Measurements from ENCODE around the gene BLOC1S5.

Gene BLOC1S5, protein sequence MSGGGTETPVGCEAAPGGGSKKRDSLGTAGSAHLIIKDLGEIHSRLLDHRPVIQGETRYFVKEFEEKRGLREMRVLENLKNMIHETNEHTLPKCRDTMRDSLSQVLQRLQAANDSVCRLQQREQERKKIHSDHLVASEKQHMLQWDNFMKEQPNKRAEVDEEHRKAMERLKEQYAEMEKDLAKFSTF

DNA sequence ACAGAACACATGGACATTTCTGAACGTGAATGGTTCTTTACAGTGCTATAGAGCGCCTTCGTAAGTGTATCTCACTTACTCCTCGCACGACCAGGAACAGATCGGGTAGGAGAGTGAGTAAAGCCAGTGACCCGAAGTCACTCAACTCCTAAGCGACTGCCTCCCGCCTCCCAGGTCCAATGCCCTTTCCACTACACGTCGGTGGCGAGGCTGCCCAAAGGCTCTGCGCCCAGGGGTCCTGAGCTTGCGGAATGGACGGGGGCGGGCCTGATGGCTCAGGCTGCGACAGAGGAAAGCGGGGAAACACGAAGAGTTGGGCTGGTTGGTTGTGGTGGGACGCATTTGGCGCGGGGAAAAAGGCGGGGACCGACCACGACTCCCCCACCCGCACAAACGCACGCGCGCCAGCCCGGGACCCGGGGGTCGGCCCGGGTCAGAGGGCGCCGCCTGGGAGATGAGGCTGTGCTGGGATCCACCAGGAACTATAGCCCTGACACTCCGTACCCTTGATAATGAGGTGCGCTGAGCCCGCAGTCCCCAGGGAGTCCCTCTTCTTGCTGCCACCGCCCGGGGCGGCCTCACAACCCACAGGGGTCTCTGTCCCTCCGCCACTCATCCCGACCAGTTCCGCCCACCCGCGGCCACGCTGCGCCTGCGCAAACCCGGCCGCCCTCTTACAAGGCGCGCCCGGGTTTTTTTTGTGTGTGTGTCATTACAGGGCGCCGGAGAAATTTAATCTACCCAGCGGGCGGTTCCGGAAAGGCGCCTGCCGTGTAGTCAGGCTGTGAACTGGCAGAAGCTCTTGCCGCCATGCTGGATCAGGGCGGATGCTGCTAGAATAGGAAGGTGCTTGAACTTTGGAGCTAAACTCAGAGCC, at the start of gene BLOC1S5:
TSS of gene BLOC1S5 (minus strand) at position 629 of the 877 bp plus-strand sequence. CDS start at position 616, 13 bp downstream.
- Histone ChIP-seq H3K4me3 (peak within 1 kb of the TSS; percentile 71 to 97 (median 85)), H3K27ac (peak within 1 kb of the TSS; percentile 68 to 98 (median 90))

DNA sequence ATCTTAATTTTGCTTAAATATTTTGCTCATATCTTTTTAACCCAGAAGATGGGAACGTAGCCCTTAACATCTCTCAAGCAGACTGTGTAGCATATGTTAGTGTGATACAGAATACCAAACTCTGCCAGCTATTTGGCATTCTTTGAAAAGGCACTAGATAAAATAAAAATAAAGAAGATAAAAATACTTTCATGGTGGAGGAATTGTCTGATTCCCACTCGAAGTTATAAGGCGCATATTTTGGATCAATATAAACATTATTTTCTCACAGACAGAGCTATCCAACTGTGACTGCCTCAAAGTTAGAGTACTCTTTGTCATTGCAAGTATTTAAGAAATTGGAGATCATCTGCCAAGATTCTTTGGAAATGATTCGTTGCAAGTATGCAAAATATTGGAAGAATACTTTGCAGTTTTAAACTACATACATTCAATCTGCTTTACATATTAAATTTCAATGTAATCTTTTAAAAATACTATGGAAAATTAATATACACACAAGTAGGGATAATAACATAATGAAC, 49.0 kb upstream of the BLOC1S5 start:
- no peak overlapping the region for H3K4me3 ChIP-seq
- H3K27ac ChIP-seq, result no peak overlapping the region

DNA sequence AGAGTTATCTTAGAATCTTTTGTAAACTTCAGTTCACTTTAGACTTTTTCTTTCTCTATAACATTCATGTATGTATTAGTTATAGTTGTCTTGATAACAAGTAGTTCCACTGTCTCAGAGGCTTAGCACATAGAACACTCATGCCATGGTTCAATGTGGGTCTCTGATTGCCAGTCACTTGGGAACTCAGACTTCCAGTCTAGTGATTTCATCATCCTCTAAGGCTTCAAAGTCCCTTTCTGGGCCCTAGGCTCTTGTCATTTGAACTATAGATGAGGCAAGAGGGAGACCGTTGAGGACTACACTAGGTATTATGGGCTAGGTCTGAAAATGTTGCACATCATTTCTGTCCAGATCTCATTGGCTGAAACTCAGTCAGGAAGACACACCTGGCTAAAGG, 46.5 kb upstream of the BLOC1S5 start:
- Histone ChIP-seq H3K4me3 (no peak overlapping the region), H3K27ac (no peak overlapping the region)

DNA sequence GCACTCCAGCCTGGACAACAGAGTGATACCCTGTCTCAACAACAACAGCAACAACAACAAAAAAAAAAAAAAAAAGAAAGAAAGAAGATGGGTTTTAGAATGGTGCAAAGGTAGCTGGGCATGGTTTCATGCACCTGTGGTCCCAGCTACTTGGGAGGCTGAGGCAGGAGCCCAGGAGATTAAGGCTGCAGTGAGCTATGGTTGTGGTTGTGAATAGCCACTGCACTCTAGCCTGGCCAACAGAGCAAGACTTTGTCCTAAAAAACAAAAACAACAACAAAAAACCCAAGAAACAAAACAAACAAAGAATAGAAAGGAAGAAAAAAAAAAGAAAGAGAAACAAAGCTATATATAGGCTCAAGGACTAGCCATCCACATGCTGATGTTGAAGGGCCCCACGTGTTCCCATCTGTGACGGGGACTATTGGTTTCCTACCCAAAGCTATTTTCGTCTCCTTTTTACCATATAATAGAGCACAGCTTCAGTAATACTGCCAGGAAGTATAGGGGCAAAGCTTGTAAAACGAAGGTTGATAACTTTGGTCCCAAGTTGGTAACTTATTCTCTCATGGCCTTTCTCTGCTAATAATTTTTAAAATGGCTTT, 46.0 kb upstream of the BLOC1S5 start:
- no peak overlapping the region for H3K27ac ChIP-seq
- no peak overlapping the region for H3K4me3 ChIP-seq

DNA sequence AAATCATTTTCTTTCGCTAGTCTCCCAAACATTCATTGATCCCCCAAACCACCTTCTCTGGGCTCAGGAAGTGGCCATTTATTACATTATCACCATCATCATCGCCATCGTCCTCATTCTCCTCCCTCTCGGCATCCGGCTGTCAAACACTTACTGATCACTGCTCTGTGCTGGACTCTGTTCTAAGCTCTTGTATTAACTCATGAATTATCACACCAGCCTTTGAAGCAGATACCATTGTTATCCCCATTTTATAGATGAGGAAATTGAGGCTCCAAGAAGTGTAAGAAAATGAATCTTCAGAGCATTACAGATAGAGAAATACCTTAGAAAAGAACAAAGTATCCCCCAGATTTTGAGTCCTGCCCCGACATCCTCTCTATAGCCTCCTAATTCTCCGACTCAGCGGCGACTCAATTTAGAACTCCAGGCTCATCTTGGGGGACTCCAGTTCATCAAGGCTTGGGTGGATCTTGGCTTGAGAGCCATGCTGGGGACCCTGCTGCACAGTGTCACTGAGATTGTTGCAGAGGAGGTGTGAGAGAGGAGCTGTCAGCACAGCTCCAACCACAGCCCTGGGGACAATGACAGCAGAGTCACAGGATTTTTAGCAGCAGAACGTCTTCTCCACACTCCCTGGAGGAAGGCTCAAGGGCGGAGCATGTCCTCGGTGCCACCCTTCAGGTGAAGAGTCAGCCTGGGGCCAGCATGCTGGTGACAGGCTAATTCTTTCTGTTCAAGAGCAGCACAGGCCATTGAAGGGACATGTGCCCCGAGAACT, 44.8 kb upstream of the BLOC1S5 start:
- Histone ChIP-seq H3K27ac (no peak overlapping the region), H3K4me3 (no peak overlapping the region)

DNA sequence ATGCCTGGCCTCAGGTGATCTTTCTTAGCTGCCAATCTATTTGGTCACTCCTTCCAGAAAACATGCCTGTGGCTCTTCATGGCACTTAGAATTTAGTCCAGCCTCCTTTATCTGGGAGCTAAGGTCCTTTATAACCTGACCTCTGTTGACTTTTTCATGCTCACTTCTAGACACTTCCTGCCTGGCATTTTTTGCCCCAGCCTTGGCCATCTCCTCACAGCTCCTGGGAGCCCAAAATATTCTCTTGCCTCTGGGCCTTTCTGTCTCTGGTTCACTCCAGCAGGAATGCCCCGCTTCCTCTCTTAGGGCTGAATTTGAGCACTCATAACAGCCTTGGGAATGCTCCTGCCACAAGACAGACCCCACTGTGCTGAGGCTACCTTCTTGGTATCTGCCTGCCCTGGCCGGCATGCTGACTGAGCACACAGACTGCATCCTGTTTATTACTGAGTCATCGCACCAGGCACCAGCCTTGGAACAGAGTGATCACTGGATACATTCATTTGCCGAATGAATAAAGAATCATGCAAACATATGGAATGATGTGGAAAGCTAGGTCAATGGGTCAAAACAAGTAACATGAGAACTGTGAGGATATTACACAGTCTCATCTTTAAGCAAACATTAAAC, 44.0 kb upstream of the BLOC1S5 start:
- no peak overlapping the region for H3K27ac ChIP-seq
- no peak overlapping the region for H3K4me3 ChIP-seq

DNA sequence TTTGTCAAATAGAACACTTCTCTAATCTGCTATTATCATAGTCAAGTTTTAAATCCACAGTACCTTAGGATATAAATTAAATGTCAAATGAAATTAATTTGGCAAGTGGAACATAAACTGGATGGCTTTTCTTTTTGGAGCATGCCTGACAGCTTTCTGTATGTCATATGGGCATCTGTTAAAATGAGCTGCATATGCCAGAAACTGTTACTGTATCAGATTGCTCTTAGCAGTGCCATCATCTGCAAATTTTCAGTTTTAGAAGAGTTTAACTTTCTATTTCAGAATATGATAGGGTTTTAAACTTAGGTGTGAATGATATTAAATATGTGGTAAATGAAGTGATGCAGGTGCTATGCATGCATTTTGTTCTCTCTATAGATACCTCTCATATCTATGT, 41.6 kb upstream of the BLOC1S5 start:
- Histone ChIP-seq H3K4me3 (no peak overlapping the region), H3K27ac (no peak overlapping the region)

DNA sequence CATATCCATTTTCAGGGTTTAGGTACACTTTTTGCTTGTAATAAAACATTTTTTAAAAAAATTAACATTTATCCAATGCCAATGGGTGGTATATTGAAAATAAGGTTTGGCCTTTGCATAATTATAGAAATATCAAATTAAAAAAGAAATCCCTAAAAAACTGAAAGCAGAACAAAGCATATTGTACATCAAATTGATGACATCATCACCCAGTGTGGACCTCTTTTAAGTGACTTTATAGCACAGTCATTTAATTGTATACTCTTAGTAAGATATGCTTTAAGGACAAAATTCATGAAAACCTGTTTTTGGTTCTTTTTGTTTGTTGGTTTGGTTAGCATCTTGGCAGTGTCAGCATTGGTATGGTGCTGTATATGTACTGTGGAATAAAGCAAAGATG, 39.5 kb upstream of the BLOC1S5 start:
- Histone ChIP-seq H3K4me3 (no peak overlapping the region), H3K27ac (no peak overlapping the region)

DNA sequence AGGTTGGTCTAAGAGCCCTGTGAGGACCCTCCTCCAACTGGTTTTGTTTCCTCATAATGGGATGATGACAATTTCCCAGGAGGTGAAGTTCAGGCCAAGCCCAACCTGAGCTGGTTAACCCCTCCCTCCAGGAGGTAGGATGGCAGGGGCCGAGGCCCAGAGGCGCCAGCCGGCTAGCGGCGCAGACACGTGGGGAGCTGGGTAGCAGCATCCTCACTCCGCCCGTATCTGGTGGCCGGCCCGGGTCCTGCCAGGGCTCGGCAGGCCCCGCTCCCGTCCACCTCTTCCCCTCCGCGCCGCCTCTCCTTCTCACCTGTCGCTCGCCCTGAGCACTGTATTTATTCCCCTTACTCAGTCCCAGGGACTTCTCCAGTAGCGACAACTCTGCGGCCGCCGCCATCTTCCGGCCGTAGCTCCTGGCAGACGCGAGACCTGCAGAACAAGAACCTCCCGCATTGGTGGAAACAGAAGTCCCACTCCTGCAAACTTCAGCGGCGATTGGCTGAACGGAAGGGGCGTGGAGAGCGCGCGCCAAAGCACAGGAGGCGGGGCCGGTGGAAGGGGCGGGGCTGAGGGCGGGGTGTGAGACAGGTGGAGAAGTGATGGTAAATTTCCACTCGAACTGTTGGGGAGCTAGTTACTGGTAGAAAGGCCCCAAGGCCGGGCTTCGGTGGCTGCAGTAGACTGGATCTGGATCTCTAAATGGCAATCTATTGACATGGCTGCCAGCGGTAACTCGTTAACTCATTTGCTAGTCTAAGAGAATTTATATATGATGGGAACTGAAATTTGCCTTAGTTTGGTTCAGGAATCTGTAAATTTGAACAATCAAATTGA, 38.2 kb upstream of the BLOC1S5 start, which contains the start of gene EEF1E1:
TSS of gene EEF1E1 (minus strand) at position 427 of the 837 bp plus-strand sequence. CDS start at position 400, 27 bp downstream.
- H3K27ac ChIP-seq, result peak within 1 kb of the TSS in 17 of 21 experiments; percentile 31 to 86 (median 73)
- peak within 1 kb of the TSS; percentile 71 to 89 (median 78) for H3K4me3 ChIP-seq

DNA sequence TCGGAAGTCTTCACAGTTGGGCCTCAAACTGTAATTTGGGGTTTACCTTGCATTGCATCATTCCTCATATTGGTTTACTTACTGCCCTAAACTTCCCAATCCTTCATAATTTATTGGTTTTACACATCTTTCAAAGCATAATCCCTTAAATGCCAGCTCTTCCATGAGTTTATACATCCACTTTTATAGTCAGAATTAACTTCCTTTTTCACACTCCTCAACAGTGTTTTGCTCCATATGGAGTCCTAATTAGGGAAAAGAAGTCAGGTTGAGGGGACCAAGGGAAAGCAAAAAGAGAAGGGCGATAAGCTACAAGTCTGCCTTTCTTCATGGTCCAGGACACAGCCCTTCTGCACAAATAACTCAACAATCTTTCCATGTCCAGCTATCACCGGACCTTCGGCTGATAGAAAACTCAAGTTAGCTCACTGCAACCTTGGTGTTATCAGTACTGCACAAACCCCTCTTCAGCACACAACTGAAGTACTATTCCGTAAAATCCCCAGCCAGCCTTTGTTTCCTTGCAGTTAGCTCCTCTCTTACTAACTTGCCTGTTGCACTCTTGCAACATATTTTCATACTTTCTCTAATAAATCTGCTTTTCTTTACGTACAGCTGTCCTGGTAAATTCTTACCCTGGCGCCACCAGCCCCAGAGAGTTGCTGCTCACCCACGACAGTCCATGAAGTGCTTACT, 36.1 kb upstream of the BLOC1S5 start:
- no peak overlapping the region for H3K27ac ChIP-seq
- H3K4me3 ChIP-seq, result no peak overlapping the region

DNA sequence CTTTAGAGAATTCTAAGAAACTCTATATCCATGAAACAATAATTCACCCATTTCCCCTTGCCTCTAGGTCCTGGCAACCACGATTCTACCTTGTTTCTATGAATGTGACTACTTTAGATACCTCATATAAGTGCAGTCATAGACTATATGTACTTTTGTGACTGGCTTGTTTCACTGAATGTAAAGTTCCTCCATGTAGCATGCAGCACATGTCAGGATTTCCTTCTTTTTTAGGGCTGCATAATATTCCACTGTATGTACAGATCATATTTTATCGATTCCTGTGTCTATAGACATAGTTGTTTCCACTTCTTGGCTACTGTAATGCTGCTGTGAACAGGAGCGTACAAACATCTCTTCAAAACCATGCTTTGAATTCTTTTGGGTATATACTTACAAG, 26.5 kb upstream of the BLOC1S5 start:
- Histone ChIP-seq H3K4me3 (no peak overlapping the region), H3K27ac (no peak overlapping the region)

DNA sequence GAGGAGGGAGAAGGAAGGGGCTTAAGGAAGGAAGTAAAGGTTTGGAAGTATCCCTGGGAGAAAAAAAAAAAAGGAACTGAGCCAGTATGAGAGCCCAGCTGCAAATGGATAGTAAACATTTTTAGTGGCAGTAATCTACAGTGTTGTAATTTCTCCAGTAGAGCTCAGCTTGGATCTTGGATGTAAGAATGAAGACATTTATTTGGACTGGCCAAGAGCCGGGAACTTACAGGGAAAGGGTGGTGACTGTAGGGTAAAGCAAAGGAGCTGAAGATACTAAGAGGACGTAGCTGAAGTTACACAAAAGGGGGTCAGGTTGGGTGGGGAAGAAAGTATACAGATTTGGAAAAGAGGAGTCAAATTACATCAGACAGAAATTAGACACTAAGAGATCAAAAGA, 24.7 kb upstream of the BLOC1S5 start:
- Histone ChIP-seq H3K27ac (no peak overlapping the region), H3K4me3 (no peak overlapping the region)

DNA sequence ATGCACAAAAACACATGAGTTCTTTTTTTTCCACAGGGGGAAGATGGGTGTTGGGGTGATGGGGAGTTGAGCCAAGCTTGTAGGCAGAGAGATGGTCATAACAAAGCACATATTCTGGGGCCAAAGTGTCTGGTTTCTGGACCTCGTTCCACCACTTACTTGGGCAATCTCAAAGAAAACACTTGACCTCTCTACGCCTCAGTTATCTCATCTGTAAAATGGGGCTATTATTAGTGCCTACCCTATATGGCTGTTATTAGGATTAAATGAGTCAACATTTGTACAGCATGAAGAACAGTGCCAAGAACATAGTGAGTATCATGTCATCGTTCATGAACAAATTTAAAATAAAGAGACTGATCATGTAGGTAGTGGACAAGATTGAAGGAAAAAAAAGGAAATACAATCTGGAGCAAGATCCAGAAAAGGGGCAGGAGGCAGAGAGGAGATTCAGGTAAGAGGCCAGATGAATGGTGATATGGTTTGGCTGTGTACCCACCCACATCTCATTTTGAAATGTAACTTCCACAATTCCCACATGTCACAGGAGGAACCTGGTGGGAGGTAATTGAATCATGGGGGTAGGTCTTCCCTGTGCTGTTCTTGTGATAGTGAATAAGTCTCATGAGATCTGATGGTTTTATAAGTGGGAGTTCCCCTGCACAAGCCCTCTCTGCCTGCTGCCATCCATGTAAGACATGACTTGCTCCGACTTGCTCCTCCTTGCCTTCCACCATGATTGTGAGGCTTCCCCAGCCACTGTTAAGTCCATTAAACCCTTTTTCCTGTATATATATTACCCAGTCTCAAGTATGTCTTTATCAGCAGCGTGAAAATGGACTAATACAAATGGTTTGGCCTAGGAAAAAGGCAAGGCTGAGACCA, 23.9 kb upstream of the BLOC1S5 start:
- Histone ChIP-seq H3K27ac (no peak overlapping the region), H3K4me3 (no peak overlapping the region)

DNA sequence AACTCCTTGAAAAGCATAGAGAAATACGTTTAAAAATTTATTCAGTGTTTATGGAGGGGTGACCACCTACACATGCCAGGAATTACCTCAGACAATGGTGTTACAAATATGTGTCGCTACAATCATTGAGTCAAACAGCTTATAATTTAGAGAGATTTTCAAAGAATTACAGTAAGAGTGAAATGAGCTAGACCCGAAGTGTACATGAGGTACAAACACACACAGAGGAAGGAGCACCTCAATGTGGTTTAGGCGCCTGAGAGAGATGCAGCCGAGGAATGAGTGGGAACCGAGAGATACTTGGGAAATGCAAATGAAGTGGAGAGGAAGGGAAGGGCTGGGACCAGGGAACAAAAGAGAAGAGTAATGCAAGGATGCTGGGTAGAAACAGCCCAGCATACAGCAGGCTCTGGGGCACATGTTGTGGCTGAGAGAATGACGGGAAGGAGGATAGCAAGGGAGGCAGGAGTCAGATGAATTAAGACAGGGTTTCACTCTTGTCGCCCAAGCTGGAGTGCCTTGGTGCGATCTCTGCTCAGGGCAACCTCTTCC, 22.6 kb upstream of the BLOC1S5 start:
- H3K27ac ChIP-seq, result no peak overlapping the region

DNA sequence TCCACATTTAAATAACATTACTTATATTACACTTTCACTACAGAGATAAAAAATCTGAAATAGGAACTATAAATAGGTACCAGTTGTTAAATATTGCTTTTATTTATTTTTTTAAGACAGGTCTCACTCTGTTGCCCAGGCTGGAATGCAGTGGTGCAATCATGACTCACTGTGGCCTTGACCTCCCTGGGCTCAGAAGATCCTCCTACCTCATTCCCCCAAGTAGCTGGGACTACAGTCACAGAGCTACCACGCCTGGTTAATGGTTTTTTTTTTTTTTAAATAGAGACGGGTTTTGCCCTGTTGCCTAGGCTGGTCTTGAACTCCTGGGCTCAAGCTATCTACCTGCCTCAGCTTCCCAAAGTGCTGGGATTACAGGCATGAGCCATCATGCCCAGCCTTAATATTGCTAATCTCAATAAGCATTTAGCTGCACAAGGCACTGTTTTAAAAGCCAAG, 20.9 kb upstream of the BLOC1S5 start:
- peak overlapping the region in 1 of 21 experiments; percentile 33 for H3K27ac ChIP-seq
- H3K4me3 ChIP-seq, result no peak overlapping the region

More for the DNA sequence above, 22.6 kb upstream of the BLOC1S5 start:
- no peak overlapping the region for H3K4me3 ChIP-seq

DNA sequence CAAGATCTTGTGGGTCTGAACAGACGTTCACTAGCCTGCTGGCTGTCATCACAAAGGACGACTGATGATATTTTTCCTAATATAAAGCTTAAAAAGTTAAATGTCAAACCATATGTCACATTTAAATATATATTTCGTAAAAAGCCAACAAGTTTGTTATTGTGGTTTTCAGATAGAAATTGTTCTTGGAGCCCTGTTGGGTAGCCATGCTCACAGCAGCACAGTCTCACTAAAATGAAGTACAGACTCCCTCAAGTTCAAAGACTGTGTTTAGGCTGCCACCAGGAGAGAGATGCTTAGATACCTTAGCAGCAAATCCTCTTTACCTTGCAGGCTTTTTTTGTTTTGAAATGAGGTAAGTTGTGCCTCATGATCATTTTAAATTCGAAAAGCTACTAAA, 20.4 kb upstream of the BLOC1S5 start:
- no peak overlapping the region for H3K4me3 ChIP-seq
- peak overlapping the region in 1 of 21 experiments; percentile 33 for H3K27ac ChIP-seq

Measured in skin epidermis (tissue), 12 donors.